ENCODE results near the gene PIK3R5.
A peak's percentile ranks its signal among the peaks of the same experiment; 100 is the strongest.
"Not testable (repeated sequence)": the region's sequence is repeated elsewhere in the genome, so short reads cannot be mapped to it uniquely, and the experiment has no call there.

PIK3R5 gene

DNA sequence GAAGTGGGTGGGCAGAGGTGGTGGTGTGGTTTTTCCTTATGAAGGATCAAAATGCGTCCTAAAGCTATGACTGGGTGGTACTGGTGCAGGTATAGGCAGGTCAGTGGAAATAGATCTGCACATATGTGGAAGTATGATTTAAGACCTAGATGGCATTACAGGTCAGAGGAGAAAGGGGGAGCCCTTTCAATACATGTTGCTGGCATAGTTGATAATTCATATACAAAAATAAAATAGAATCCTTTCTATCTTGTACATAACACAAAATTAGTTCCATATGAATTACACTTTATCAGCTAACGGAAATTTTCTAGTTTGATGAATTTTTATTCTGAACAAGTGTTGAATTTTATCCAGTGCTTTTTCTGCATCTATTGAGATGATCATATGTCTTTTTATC lies 20.8 kb upstream of the PIK3R5 start:
- no peak for DNase-seq (ENCODE audit: low read depth, low spot score)

DNA sequence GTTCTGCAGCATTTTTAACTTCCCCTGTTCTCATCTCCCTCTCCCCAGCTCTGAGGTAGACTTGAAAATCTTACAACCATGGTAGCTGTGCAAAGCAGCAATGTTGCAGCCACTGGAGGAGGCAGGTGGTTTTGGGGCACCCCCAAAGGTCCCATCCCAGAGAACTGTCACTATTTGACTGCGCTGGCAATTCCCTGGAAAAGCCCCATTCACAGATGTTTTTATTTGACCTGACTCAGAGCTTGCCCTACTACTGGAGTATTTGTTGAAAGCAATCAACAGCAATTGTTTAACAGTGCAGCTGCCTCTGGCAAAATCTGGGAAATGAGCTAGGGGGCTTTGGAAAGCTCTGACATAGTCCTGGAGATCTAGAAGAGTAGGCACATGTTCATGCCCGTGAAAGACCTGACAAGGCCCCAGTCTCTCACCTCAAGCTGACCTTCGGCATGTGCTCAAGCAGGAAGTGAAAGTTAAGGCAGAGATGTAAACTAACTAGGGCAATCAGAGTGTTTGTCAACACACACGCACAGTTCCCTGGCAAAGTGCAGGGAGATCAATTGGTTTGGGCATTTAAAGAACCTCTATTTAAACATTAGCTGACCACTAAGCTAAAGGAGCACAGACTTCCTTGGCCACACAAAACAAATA lies 19.7 kb upstream of the PIK3R5 start:
- no peak for DNase-seq (ENCODE audit: low read depth, low spot score)

DNA sequence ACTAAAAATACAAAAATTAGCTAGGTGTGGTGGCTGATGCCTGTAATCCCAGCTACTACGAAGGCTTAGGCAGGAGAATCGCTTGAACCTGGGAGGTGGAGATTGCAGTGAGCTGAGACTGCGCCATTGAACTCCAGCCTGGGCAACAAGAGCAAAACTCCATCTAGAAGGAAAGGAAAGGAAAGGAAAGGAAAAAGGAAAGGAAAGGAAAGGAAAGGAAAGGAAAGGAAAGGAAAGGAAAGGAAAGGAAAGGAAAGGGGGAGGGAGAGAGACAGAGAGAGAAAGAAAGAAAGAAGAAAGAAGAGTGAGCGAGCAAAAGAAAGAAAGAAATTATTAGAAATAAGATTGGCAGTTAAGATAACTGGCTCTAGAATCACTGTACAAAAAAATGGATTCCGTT lies 18.7 kb upstream of the PIK3R5 start:
- DNase-seq (ENCODE audit: low read depth, low spot score): not testable (repeated sequence)

DNA sequence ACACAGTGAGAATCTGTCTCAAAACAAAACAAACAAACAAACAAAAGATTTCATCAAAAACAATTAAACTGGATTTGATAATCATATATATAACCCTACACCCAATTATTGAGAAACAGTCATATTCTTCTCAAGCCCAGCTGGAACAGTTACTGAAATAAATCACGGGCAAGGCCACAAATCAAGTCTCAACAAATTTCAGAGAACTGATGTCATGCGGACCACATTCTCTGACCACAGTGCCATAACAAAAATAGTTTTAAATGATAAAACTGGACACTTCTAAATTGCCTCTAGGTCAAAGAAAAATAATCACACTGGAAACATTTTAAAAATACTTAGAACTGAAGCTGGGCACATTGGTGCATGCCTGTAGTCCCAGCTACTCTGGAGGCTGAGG lies 15.9 kb upstream of the PIK3R5 start:
- DNase-seq (ENCODE audit: low read depth, low spot score): peak; percentile 20

- no peak for DNase-seq (ENCODE audit: low read depth, low spot score)
Observed at GRCh38 chr17:8979715-8980114, 14.2 kb upstream of the PIK3R5 start.

DNA sequence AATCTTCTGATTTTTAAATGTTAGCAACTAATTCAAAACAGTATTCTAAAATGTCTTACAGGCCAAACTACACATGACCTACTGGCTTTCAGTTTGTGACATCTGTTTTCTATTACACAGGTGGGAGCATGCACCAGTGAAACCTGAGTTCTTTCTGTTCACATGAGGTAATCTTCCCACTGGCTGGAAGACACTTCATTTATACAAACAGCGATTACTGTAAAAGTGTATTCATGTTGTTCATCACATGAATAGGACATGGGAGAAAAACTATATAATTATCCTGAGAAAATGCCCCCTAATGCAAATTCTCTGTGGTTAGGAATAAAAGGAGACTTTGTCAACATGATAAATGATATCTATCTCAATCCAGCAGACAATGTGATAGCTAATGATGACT lies 11.1 kb upstream of the PIK3R5 start:
- DNase-seq (ENCODE audit: low read depth, low spot score): no peak

DNA sequence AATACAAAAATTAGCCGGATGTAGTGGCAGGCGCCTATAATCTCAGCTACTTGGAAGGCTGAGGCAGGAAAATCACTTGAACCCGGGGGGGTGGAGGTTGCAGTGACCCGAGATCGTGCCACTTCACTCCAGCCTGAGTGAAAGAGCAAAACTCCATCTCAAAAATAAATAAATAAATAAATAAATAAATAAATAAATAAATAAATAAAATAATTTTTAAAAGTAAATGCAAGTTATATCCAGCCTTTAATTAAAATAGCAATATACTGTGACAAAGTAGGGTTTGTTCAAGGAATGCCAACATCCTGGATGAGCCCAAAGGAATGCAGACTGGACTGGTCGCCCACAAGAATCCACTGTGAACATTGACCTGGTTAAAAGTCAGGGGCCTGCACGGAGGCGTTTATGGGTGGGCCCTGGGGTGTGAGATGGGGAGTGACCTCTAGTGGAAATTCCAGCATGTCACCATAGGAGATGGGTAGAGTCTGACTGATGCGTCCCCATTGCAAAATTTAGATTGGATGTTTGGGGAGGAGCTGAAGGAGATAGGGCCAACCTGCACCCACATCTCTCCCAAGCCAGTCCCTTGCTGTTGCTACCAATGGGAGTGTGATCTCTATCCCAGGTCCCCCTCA lies 9.7 kb upstream of the PIK3R5 start:
- DNase-seq (ENCODE audit: low read depth, low spot score): no peak

DNA sequence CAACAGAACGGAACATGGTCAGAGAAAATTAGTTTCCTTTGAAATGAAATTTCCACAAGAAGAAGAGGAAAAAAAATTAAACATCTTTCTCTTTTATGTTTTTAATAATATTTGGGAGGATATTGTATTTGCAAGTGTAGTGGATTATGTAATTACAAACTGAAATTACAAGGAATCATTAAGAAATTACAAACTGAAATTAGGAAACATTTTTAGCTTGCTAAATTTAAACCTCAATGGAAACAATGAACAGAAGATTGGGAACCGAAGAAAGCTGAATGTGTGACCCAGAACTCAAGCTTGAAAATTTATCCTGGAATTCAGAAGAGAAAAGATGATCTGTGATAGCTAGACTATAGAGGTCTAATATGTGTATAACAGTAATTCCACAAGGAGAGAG lies 4.4 kb upstream of the PIK3R5 start:
- no peak for DNase-seq (ENCODE audit: low read depth, low spot score)

GRCh38 chr17:8968503-8968902 lies 3.0 kb upstream of the PIK3R5 start:
- no peak for DNase-seq (ENCODE audit: low read depth, low spot score)

DNA sequence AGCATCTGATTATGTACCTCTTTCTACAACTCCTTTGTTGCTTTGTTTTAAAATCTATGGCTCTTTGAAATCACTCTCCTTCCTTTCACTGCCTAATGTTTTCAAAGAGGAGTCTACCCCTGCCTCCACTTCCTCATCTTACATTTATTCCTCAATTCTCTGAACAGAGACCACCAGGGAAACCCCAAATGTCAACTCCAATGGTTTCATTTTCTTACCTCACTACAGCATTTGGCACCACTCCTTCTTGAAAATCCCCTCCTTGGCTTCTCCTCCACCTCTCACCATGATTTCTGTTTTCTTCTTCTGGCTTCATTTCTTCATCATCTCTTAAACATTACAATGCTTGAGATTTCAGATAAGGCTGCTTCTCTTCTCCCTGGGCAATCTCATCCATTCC lies 2.4 kb upstream of the PIK3R5 start:
- no peak for DNase-seq (ENCODE audit: low read depth, low spot score)

- no peak for DNase-seq (ENCODE audit: low read depth, low spot score)
Observed at GRCh38 chr17:8966926-8967325, 1.4 kb upstream of the PIK3R5 start.

DNA sequence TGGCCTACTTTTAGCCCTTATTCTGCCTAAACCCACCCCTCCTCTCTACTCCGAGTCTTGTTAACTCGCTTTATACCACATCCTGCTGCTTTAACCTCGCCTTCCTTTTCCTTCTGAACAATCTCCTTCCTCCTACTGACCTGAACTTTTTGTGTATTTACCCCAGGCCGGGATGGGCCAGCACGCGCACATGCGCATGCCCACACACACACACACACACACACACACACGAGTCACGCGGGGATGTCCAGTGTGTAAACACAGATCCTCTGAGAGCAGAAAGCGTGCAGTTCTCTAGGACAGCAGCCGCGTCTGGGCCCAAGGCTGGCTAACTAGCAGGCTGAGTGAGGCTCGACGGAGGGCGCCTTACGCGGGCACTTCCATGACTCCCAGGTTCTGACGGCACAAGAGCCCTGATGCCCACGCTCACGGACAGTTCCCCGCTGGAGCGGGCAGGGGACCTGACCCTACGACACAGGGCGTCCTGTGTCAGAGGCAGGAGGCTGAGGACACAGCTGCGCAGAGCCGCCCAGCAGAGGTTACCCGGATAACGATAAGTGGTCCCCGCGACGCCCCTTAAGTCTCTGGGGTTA lies 610 bp downstream of the PIK3R5 start:
- DNase-seq (ENCODE audit: low read depth, low spot score): no peak

DNA sequence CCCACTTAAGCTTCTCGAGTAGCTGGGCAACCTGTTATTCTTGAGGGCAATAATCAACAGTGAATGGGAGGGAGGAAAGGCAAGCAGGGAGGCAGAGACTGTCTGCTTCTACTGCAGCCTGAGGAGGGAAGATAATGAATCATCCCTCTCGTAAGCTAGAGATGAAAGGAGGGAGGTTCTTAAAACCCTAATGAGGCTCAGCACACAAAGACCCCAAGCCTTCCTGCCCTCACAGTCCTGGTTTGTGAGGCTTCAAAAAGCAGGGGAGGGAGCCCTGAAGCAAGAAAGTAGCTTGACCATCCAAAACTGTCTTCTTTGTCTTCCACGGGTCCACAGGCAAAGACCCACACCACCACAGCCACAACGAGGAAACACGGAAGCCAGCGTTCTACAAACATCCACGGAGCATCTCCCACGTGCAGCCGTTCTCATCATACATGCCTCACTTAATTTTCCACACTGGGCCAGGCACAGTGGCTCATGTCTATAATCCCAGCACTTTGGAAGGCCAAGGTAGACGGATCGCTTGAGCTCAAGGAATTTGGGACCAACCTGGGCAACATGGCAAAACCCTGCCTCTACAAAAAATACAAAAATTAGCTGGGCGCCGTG lies 1.8 kb downstream of the PIK3R5 start:
- no peak for DNase-seq (ENCODE audit: low read depth, low spot score)

DNA sequence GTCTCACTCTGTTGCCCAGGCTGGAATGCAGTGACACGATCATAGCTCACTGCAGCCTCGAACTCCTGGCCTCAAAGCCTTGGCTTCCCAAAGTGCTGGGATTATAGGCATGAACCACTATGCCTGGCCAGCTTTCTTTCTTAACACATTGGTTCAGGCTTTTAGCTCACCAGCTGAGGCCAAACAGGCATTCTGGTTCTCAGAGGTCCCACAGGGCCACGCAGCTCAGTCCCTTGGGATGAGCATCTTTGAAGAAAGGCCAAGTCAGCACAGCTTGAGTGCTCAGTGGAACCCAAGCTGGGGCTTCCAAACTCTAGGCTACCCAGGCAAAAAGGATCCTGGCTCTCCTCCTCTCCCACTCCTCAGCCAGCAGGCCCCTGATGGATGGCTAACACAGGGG lies 2.5 kb downstream of the PIK3R5 start:
- DNase-seq (ENCODE audit: low read depth, low spot score): no peak

- DNase-seq (ENCODE audit: low read depth, low spot score): no peak
Observed at GRCh38 chr17:8961829-8962228, 3.7 kb downstream of the PIK3R5 start.

GRCh38 chr17:8960325-8961140 lies 5.0 kb downstream of the PIK3R5 start:
- no peak for DNase-seq (ENCODE audit: low read depth, low spot score)

GRCh38 chr17:8959312-8959918 lies 6.1 kb downstream of the PIK3R5 start:
- no peak for DNase-seq (ENCODE audit: low read depth, low spot score)

GRCh38 chr17:8957721-8958120 lies 7.8 kb downstream of the PIK3R5 start:
- DNase-seq (ENCODE audit: low read depth, low spot score): no peak

DNA sequence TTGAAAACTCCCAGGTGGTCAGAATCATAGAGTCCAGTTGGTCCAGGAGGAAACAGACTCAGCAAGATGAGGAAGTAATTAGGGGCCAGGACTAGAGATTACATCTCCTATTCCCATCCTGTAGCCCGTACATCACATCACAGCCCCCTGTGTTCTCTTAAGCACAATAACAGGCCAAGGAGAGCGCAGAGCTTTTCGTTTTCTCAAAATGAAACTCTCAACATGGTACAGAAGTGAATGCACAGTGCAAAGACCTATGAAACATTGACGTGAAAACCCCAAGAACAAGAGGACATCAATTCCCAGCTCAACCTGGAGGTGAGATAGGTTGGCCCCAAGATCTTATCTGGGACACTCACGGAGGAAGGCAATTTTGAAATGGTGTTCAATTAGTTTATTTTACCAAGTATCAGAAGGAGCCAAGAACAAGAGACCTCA lies 9.0 kb downstream of the PIK3R5 start:
- DNase-seq (ENCODE audit: low read depth, low spot score): no peak

DNA sequence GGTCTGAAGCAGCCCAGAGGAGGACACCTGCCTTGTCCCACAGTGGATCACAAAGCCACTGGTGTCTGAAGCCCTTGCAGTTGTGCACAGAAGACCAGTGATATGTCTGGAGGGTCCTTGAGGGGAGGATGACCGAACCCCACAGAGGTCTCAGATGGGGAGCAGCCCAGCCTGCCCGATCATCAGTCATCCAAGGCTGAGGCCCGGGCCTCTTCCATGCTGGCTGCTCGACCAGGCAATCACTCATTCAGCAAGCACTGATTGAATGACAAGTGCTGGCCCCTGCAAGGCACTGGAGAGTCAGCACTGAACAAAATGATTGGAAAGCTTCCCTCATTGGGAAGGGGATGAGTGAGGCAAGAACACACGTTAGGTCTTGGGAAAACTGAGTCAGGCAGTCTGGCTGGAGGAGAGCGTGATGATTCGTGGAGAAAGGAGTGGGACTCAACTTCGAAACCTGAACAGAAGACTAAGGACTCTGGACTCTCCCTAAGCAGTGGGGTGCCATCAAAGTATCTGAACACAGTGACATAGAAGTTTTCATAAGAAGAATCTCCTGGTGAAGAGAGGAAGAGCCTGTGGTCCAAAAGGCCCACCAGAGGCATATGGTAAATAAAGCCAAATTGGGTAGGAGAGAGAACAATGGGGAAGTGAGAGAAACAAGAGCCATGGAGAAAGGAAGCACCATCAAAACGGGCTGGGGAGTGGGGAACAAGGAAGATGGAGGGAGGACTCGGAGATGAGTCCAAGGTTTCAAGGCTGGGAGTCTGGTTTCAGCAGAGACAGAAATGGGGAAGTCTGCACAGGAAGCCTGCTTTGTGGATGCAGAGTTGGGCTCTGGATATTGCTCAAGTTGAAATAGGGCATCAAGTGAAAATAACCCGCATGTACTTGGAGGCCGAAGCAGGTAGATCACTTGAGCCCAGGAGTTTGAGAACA lies 10.2 kb downstream of the PIK3R5 start:
- DNase-seq (ENCODE audit: low read depth, low spot score): no peak
